HG03378 (cell line): Measurements from ENCODE around the gene PTHLH.

Experiments used
- ATAC-seq: cut with Tn5 transposase; IDR thresholded peaks from one replicate; pipeline ENCODE4 v1.9.1; 2021; ENCODE audit warnings: mild to moderate bottlenecking, moderate library complexity; ENCODE audit not compliant: unreplicated experiment

The PTHLH gene

GRCh38 chr12:27975222-27976136 is 2.9 kb upstream of the PTHLH start:
- no peak for ATAC-seq

- no peak for ATAC-seq
Observed at GRCh38 chr12:27974735-27975221, 2.2 kb upstream of the PTHLH start.

- ATAC-seq: no peak
Observed at GRCh38 chr12:27973487-27973890, 956 bp upstream of the PTHLH start.

GRCh38 chr12:27971606-27972005 is 927 bp downstream of the PTHLH start:
- no peak for ATAC-seq

GRCh38 chr12:27971121-27971489 is 1.4 kb downstream of the PTHLH start:
- ATAC-seq: no peak

GRCh38 chr12:27970401-27971120 is 2.0 kb downstream of the PTHLH start:
- no peak for ATAC-seq

GRCh38 chr12:27969624-27970400 is 2.7 kb downstream of the PTHLH start:
- peak; percentile 81 for ATAC-seq

GRCh38 chr12:27968972-27969623 is 3.4 kb downstream of the PTHLH start:
- ATAC-seq: no peak

GRCh38 chr12:27967551-27968054 is 4.9 kb downstream of the PTHLH start:
- ATAC-seq: no peak

GRCh38 chr12:27966870-27967269 is 5.7 kb downstream of the PTHLH start:
- no peak for ATAC-seq

- ATAC-seq: no peak
Observed at GRCh38 chr12:27965966-27966365, 6.6 kb downstream of the PTHLH start.

GRCh38 chr12:27965411-27965810 is 7.1 kb downstream of the PTHLH start:
- no peak for ATAC-seq

- ATAC-seq: no peak
Observed at GRCh38 chr12:27964123-27964522, 8.4 kb downstream of the PTHLH start.

- ATAC-seq: no peak
Observed at GRCh38 chr12:27960821-27961220, 11.7 kb downstream of the PTHLH start.

- no peak for ATAC-seq
Observed at GRCh38 chr12:27958675-27959074, 13.9 kb downstream of the PTHLH start.

GRCh38 chr12:27957366-27957765 is 15.2 kb downstream of the PTHLH start:
- no peak for ATAC-seq

GRCh38 chr12:27953817-27954216 is 18.7 kb downstream of the PTHLH start:
- ATAC-seq: no peak

GRCh38 chr12:27953348-27953747 is 19.2 kb downstream of the PTHLH start:
- ATAC-seq: no peak

GRCh38 chr12:27952510-27952909 is 20.0 kb downstream of the PTHLH start:
- ATAC-seq: no peak

- no peak for ATAC-seq
Observed at GRCh38 chr12:27951898-27952297, 20.6 kb downstream of the PTHLH start.
